Measurements from ENCODE around the gene UQCR10. TPM values are rescaled to one million over a fixed set of nuclear protein-coding genes. Genes with fewer than 3 reads are reported as not detected.
A peak's percentile ranks its signal among the peaks of the same experiment; 100 is the strongest.

UQCR10 gene
- total and polyA plus RNA-seq, 2 experiments from 2014 or later = 78.0 to 535 TPM

GRCh38 chr22:29722587-29722986, 44.6 kb upstream of the UQCR10 start (continued):
- TF ChIP-seq ZNF462 (CRISPR knock-in tag; IDR thresholded peaks at IDR 0.05) = no peak
- TF ChIP-seq EZH2phosphoT487 (IDR thresholded peaks at IDR 0.05; ENCODE audit: unreplicated experiment) = no peak
- no peak for TF ChIP-seq REST (IDR thresholded peaks at IDR 0.05; ENCODE audit: unreplicated experiment)
- no peak for TF ChIP-seq JUNB (IDR thresholded peaks at IDR 0.05; ENCODE audit: unreplicated experiment)
- no peak for TF ChIP-seq CREB1 (CRISPR knock-in tag; IDR thresholded peaks at IDR 0.05; ENCODE audit: low read depth)
- TF ChIP-seq POLR2AphosphoS5 (IDR thresholded peaks at IDR 0.05; ENCODE audit: low read depth) = no peak

- Mint-ChIP-seq H3K27me3 (ENCODE audit: insufficient read depth, low read depth, poor library complexity) (peaks cover 30% of the 10 kb centered on the region), H3K4me3 (no peak overlapping the region), H3K9me3 (no peaks in the 10 kb centered on the region), H3K4me1 (peaks cover 13% of the 10 kb centered on the region; the same call in 2 of the 3 replicates), H3K27ac (no peak overlapping the region), H3K36me3 (ENCODE audit: low read depth) (no peaks in the 10 kb centered on the region)
- Histone ChIP-seq H3K36me3 (ENCODE audit: insufficient read depth) (no peaks in the 10 kb centered on the region), H3K4me1 (ENCODE audit: insufficient read depth) (no peaks in the 10 kb centered on the region; the same call in 1 of the 2 replicates), H3K79me2 (replicated peaks; ENCODE audit: insufficient read depth) (no peaks in the 10 kb centered on the region), H3K27me3 (ENCODE audit: insufficient read depth) (peaks cover 35% of the 10 kb centered on the region), H3K4me3 (no peak overlapping the region), H2AFZ (no peak overlapping the region), H3F3A (replicated peaks; ENCODE audit: low read depth) (peaks cover 3% of the 10 kb centered on the region; the same call in 1 of the 2 replicates), H4K20me1 (replicated peaks; ENCODE audit: insufficient read depth) (no peaks in the 10 kb centered on the region), H3K27ac (ENCODE audit: low read depth) (no peak overlapping the region), H3K9me2 (ENCODE audit: insufficient read depth) (no peaks in the 10 kb centered on the region), H3K4me2 (no peak overlapping the region)
- no peak for ATAC-seq
- no peak for DNase-seq (ENCODE audit: low spot score)
- TF ChIP-seq ETS1 (IDR thresholded peaks at IDR 0.05) = no peak
- TF ChIP-seq CTCF (conservative IDR thresholded peaks at IDR 0.05; ENCODE audit: low read depth in 2 of 2) = peak in 1 of 2 experiments; percentile 11; a peak in 1 of 4 replicates
- TF ChIP-seq CREB1 (CRISPR knock-in tag; IDR thresholded peaks at IDR 0.05; ENCODE audit: low read depth) = no peak
- no peak for TF ChIP-seq NANOG (IDR thresholded peaks at IDR 0.05; ENCODE audit: borderline replicate concordance)
These were observed 43.4 kb upstream of the UQCR10 start for GRCh38 chr22:29723766-29724165.
